GM18508 (cell line): ENCODE measurements around the gene IFT122.
A peak's percentile ranks its signal among the peaks of the same experiment; 100 is the strongest.
"Not testable (repeated sequence)": the region's sequence is repeated elsewhere in the genome, so short reads cannot be mapped to it uniquely, and the experiment has no call there.

Experiments
- ATAC-seq: cut with Tn5 transposase; IDR thresholded peaks from one replicate; pipeline ENCODE4 v1.9.1; 2021; ENCODE audit warnings: moderate number of reproducible peaks; ENCODE audit not compliant: insufficient read depth, unreplicated experiment

The IFT122 gene, protein sequence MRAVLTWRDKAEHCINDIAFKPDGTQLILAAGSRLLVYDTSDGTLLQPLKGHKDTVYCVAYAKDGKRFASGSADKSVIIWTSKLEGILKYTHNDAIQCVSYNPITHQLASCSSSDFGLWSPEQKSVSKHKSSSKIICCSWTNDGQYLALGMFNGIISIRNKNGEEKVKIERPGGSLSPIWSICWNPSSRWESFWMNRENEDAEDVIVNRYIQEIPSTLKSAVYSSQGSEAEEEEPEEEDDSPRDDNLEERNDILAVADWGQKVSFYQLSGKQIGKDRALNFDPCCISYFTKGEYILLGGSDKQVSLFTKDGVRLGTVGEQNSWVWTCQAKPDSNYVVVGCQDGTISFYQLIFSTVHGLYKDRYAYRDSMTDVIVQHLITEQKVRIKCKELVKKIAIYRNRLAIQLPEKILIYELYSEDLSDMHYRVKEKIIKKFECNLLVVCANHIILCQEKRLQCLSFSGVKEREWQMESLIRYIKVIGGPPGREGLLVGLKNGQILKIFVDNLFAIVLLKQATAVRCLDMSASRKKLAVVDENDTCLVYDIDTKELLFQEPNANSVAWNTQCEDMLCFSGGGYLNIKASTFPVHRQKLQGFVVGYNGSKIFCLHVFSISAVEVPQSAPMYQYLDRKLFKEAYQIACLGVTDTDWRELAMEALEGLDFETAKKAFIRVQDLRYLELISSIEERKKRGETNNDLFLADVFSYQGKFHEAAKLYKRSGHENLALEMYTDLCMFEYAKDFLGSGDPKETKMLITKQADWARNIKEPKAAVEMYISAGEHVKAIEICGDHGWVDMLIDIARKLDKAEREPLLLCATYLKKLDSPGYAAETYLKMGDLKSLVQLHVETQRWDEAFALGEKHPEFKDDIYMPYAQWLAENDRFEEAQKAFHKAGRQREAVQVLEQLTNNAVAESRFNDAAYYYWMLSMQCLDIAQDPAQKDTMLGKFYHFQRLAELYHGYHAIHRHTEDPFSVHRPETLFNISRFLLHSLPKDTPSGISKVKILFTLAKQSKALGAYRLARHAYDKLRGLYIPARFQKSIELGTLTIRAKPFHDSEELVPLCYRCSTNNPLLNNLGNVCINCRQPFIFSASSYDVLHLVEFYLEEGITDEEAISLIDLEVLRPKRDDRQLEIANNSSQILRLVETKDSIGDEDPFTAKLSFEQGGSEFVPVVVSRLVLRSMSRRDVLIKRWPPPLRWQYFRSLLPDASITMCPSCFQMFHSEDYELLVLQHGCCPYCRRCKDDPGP

DNA sequence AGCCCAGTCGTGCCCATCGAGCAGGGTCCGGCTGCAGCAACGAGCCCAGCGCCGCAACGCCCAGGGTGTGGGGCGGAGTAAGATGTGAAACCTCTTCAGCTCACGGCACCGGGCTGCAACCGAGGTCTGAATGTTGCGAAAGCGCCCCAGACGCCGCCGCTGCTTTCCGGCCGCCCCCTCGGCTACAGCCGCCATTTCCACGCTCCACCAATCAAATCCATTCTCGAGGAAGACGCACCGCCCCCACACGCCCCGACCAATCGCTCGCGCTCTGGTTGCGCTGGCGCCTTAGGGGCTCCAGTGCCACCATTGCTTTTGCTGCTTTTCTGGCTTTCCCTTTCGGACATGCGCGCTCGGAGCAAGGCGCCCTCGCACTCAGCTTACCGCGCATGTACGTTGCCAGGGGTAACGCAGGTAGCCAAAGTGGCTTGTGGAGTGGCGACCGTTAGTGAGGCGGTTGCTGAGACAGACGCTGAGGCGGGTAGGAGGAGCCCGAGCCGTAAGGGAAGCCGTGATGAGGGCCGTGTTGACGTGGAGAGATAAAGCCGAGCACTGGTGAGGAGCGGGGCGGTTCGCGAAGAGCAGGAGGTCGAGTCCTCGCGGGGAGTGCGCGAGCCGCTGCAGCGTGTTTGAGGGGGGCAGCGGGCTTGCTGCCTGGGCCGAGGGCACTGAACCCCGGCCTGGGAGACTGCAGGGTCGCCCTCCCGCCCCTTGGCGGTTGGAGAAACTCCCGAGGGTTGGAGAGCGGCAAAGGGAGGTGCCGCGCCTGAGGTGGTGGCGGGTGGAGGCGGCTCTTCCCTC, at the start of gene IFT122, which contains the start of gene MBD4:
TSS of gene IFT122 (plus strand) at position 408 of the 801 bp plus-strand sequence. CDS start at position 515, 107 bp downstream.
TSS of gene MBD4 (minus strand) at position 132 of the 801 bp plus-strand sequence. CDS start at position 17, 115 bp downstream.
- peak; percentile 83 for ATAC-seq

DNA sequence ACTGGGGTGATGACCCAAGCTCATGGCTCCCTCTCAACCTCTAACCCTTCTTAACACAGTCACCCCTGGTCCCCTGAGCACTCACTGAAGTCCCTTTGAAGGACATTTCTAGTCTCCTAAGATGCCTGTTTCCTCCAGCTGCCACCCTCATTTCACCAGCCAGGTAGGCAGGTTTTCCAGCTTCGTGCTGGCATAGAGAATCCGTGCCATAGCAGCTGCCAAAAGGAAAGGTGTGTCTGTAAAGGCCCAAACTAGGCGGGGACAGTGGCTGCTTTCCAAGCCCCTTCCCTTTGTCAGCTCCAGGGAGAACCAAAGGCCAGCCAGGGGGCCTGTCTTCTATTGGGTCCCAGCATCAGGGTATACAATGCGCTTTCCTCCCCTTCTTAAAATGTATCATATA, 48.4 kb upstream of the IFT122 start:
- not testable (repeated sequence) for ATAC-seq

DNA sequence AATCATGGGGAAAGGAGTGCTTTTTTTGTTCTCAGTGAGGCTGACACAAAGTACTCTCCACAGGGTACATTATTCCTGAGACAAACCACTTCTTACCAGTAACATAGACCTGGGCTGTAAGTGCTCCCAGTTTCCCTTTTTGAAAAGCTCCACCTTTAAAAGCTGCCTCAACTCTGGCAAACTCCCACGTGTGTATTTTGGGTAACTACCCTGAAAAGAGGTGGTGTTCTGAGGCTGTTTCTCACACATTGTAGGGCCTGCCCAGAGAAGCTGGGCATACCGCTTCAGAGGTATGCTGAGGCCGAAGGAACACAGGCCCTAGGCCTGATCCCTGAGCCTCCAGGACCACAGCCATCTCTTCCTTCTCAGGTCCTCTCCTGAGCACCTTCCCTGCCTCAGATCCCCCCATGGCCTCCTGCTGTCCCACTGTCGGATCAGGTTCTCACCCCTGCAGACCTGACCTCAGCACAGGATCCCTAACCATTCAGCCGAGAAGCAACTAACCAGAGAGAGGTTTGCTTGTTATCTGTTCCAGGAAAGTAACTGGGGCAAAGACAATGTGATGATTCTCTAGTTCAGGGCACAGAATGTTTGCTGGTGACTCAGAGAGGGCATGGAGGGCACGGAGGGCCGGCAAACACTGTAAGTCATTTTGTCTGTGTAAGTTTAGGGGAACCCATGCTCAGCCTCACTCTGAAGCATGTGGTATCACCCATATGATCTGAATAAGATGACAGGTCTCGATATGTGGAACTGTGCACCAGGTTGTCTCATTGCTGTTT, 47.7 kb upstream of the IFT122 start:
- not testable (repeated sequence) for ATAC-seq

DNA sequence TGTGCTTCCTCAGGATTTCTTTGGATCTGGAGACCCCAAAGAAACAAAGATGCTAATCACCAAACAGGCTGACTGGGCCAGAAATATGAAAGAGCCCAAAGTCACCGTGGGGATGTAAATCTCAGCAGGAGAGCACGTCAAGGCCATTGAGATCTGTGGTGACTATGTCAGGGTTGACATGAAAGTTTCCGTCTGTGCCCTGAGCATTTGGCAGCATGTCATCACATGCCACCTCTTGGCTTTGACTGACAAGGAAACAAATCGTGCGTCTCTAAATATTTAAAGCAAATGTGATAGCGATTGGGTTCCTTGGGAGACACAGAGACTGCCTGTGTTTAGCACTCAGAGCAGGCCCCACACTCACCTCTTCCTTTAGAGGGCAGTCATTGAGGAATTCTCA, 46.8 kb upstream of the IFT122 start:
- no peak for ATAC-seq

DNA sequence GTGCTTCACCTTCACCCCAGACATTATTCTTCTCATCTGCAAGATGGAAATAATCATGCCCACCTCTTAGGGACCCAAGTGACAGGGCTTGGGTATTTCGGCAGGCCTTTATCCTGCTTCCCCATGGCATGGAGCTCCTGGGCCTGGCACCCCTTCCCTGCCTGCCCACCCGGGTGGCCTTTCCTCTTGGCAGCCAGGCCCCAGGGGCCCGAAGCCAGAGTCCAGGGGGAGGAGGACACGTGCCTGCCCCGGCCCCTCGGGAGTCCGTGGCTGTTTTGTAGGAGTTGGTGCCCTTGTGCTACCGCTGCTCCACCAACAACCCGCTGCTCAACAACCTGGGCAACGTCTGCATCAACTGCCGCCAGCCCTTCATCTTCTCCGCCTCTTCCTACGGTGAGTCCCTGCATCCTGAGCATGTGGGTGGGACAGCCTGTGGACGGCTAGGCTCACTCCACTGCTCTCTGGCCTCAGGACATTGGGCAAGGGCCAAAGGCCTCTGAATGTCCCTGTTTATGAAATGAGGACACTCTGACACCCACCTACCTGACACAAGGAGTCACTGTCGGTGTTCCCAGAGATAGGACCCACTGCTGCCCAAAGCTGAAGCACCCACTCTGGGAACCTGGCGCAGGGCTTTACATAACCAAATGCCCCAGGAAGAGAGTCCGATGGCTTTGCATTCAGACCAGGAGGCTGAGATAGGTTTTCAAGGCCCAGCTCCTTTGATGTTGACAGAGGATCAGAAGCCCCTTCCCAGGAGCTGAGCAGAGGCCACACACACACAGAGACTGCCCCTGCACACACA, 46.1 kb upstream of the IFT122 start:
- not testable (repeated sequence) for ATAC-seq

DNA sequence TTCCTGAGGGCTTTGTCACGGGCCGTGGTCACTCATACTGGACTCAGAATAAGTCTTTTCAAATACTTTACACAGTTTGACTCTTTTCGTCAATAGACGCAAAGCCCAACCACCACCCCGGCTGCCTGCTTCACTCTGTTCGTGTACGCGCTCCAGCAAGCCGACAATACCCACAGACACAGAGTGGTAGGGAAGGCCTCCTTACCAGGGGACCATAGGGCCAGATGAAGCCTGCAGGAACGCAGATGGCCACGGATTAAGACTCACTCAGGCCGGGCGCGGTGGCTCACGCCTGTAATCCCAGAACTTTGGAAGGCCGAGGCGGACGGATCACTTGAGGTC, 41.2 kb upstream of the IFT122 start:
- no peak for ATAC-seq

DNA sequence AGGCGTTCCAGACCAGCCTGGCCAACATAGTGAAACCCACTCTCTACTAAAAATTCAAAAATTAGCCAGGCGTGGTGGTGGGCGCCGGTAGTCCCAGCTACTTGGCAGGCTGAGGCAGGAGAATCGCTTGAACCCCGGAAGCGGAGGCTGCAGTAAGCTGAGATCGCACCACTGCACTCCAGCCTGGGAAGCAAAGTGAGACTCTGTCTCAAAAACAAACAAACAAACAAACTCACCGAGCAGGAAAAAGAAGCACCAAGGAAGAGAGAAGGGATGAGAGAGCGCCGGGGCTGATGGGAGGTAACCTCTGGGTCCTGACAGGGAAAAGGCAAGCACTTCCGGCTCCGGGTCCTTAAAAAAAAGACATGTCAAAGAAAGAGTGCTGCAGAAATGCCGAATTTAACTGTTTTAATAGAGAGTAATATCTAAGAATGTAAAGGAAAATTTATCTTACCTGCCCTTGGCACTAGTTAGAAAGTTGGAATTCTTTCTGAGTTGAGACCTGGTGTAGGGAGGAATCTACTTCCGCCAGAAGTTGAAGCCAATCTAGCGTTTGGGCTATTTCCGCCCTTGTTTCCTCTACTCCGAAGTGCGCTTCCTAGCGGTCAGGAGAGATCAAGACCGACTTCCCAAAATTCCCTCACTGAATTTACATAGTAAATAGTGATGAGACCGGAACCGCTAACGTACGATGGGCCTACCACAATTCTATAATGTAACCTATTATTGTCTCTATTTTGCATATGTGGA, 40.7 kb upstream of the IFT122 start:
- peak; percentile 50 for ATAC-seq

DNA sequence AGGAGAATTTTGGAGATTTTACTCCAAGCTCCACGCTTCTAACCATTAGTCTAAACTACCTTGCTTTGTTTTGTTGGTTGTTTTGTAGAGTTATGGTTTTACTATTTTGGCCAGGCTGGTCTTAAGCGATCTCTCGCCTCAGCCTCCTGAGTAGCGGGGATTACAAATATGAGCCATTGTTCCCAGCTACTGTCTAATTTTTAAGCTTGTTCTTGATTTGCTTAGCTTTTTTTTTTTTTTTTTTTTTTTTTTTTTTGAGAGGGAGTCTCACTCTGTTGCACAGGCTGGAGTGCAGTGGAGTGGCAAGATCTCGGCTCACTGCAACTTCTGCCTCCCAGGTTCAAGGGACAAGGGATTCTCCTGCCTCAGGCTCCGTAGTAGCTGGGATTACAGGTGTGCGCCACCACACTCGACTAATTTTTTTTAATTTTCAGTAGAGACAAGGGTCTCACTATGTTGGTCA, 40.1 kb upstream of the IFT122 start:
- no peak for ATAC-seq

DNA sequence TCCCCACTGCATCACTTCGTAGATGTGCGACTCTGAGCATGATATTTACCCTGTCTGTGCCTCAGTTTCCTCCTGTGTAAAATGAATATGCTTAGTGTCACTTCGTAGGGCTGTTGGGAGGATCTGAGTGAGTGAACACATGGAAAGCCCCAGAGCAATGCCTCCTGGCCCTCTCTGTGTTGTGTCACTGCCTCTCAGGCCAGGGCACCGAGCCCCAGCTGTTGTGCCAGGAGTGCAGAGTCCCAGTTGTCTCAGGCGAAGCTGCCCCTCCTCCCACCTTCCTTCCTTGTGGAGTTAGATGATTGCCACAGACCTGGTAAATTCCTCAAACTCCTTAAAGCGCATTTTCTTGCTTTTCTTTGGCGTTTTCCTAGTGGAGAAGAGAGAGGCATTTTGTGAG, 37.8 kb upstream of the IFT122 start:
- ATAC-seq = no peak

DNA sequence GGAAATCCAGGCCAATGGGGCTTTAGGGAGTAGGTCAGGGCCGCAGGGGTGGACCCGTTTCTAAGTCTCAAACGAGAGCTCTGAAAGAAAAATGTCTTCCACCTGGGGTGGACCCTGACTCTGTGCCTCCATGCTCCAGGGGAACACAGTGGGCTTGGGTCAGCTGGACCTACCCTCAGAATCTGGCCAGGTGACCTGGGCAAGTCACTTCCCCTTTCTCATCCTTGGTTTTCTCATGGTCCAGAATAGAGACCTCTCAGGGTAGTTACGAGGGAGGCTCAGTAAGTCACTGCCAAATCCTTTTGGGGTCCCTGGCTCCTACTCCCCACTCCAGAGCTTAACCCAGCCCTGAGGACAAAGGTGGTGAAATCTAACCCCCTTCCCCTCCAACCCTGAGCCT, 37.4 kb upstream of the IFT122 start:
- ATAC-seq = no peak

DNA sequence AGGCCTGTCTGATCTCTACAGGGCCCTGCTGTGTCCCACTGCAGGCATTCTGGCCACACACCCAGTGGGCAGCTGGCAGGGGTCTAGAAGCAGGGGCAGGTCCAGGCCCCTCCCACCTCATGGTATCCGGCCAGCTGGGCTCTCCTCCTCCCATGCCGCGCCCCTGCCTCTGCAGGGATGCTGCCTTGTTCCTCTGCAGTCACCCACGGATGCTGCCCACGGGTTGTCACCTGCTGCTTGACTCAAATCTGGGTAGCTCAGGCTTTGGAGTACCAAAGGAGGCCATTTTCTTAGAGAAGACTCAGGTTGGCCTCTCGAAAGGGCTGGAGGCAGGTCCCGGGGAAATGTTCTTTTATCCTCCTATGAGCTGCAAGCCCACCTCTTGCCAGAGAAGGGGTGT, 36.6 kb upstream of the IFT122 start:
- no peak for ATAC-seq

DNA sequence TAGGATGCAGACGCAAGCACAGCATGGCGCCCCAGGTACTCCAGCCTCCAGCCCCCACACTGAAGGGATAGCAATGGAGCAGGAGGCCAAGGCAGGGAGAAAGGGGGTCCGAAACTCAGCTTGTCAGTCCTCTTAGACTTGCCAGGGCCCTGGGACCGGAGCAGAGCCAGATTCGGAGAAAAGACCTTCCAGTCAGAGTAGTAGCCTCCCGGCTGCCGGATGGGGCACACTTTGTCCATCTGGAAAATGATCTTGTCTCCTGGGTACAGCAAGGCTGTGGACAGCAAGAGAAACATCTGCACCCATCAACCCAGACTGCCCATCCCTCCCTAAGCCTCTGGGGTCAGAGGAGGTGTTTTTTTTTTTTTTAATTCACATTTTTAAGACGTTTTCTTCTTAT, 35.9 kb upstream of the IFT122 start:
- no peak for ATAC-seq

DNA sequence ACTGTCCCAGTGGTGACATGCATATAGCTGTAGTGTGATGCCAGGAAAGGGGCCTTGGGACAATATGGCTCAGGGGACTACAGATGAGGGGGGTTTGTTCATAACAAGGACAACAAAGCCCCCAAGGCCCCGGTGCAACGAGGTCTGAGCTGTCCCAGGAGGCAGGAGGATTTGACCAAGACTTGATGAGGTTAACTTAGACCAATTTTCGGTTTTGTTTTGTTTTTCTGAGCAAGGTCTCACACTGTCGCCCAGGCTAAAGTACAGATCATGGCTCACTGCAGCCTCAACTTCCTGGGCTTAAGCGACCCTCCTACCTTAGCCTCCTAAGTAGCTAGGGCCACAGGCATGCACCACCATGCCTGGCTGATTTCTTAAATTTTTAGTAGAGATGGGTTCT, 35.4 kb upstream of the IFT122 start:
- ATAC-seq = no peak

DNA sequence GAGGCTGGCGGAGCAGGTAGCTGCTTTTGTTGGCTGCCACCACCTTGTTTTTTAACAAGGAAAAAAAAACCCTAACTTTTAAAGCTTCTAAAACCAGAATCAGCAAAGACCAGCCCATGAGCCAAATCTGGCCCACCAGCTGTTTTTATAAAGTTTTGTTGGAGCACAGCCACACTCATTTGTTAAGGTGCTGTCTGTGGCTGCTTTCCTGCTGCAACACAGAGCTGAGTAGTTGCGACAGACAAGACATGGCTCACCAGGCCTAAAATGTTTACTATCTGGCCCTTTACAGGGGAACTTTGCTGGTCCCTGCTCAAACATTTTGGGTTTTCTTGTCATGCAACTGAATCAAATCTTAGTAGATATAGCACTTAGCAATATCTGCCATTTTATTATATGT, 30.5 kb upstream of the IFT122 start:
- no peak for ATAC-seq

DNA sequence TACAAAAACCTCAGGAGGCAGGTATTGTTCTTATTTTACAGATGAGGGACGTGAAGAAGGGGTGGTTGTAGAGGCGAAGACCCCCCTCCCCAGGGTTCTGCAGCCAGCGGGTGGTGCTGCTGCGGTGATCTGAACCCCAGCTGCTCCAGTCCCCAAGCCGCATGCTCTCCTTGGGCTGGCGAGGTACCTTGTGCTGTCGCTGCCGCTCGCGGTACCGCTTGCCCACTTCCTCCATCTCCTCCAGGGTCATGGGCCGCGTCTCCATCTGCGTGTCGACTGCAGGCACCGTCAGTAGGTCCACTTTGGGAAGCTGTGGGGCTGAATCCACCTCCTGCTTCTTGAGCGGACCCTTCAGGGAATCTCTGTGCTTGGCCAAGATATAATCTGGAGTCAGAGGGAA, 29.1 kb upstream of the IFT122 start:
- no peak for ATAC-seq

DNA sequence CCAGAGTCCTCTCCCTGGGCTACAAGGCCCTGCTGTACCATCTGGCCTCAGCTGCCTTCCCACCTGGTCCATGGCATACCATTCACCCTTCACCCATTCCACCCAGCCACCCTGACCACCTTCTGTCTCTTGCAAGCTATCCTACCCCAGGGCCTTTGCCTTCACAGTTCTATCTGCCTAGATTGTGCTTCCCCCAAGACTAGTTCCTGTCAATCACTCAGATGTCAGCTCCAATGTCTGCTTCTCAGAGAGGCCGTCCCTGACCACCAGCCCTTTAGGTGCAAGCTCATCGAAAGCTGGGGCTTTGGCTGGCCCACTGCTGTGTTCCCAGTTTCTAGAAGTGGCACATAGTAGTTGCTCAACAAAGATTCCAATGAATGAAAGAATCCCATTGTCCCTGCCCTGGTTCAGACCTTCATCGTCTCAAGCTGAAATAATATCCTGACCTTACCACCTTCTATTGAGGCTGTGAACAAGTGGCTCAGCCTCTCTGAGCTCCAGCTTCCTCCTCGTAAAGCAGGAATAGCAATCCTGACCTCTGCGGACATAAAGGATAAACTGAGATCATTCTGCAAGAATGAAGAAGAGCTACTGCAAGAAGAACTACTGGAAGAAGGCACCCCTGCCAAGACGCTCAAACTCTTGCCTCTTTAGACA, 27.4 kb upstream of the IFT122 start:
- ATAC-seq = no peak

DNA sequence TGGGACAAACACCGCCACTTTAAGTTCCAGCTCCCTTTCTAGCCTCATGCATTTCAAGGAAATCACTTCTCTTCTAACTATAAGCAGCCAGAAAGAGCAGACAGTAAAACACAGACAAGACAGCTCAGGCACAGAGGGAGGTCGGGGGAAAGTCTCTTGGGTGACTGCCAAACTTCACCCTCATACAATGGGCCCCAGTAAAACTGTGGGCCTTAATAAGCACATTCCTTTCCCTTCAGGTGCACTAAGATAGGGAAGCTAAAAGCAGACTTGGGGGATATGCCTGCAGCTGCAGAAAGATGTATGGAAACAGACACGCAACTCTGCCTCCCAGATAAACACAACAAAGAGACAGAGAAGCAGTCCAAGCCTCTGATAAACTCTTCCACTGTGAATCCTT, 26.8 kb upstream of the IFT122 start:
- not testable (repeated sequence) for ATAC-seq
